ENCODE results near the gene LTA. TPM values are rescaled to one million over a fixed set of nuclear protein-coding genes. Genes with fewer than 3 reads are reported as not detected.
"Not testable (repeated sequence)": the region's sequence is repeated elsewhere in the genome, so short reads cannot be mapped to it uniquely, and the experiment has no call there.

LTA gene
- total and polyA plus RNA-seq, 12 donors, result 0.06 to 0.86 (median 0.29) TPM; not detected in 8

- peak in 1 of 8 donors; percentile 12 for ATAC-seq
- no peak for TF ChIP-seq CTCF (IDR thresholded peaks at IDR 0.05)
- intact Hi-C loops (cut with DNase I), result no loop called here
- Histone ChIP-seq H3K27me3 (peaks cover 0 to 9% (median 0%) of the 10 kb centered on the region in 7 donors), H3K4me1 (peaks cover 0 to 55% (median 3%) of the 10 kb centered on the region in 9 donors), H3K4me3 (no peak overlapping the region), H3K9me3 (no peaks in the 10 kb centered on the region), H3K27ac (peak overlapping the region in 1 of 10 donors; percentile 94), H3K36me3 (peaks cover 0 to 8% (median 0%) of the 10 kb centered on the region in 9 donors)
- 40 to 52% methylated on average over 9 of the region's 9 CpGs for WGBS, 2 donors
- DNase-seq, result no peak
These were observed 17.0 kb downstream of the LTA start for GRCh38 chr6:31588871-31589650.

GRCh38 chr6:31590691-31591090 lies 18.6 kb downstream of the LTA start:
- H3K27me3 ChIP-seq; ATAC-seq; H3K27ac ChIP-seq; H3K36me3 ChIP-seq; H3K4me3 ChIP-seq; intact Hi-C loops (cut with DNase I); DNase-seq; H3K9me3 ChIP-seq: not testable (repeated sequence)
- H3K4me1 ChIP-seq, result peaks cover 0 to 39% (median 3%) of the 10 kb centered on the region in 9 donors
- 82 to 92% methylated on average over 5 of the region's 5 CpGs for WGBS, 2 donors

- H3K4me3 ChIP-seq, result peak overlapping the region in 1 of 10 donors; percentile 7
- intact Hi-C loops (cut with DNase I), result no loop called here
- ATAC-seq, result no peak
These were observed 20.3 kb downstream of the LTA start for GRCh38 chr6:31592396-31592771.

GRCh38 chr6:31597006-31597405 lies 24.9 kb downstream of the LTA start:
- no peak overlapping the region for H3K4me3 ChIP-seq
- no peak overlapping the region for H3K27ac ChIP-seq
- H3K27me3 ChIP-seq, result no peaks in the 10 kb centered on the region
- intact Hi-C loops (cut with DNase I), result loop anchor here in 6 of 10 donors (2.0 to 5.0 kb wide), 4 partner anchors 16 to 105 kb away; partner anchors contain the start of genes ATP6V1G2 (in 2 of the 6), MICB (in 2 of the 6) and NFKBIL1 (in 2 of the 6)
- ATAC-seq, result peak in 6 of 8 donors; percentile 43 to 71 (median 60)
- peaks cover 0 to 10% (median 0%) of the 10 kb centered on the region in 9 donors for H3K4me1 ChIP-seq
- no peaks in the 10 kb centered on the region for H3K36me3 ChIP-seq
- DNase-seq, result no peak
- H3K9me3 ChIP-seq, result no peaks in the 10 kb centered on the region
- TF ChIP-seq CTCF (IDR thresholded peaks at IDR 0.05), result peak in 7 of 9 donors; percentile 26 to 53 (median 46)
- WGBS, 2 donors, result 24 to 31% methylated on average over 2 of the region's 2 CpGs

More at GRCh38 chr6:31592396-31592771, 20.3 kb downstream of the LTA start:
- Histone ChIP-seq H3K9me3 (no peaks in the 10 kb centered on the region), H3K4me1 (peaks cover 0 to 22% (median 3%) of the 10 kb centered on the region in 9 donors), H3K27me3 (peaks cover 0 to 5% (median 0%) of the 10 kb centered on the region in 7 donors), H3K27ac (peak overlapping the region in 1 of 10 donors; percentile 44), H3K36me3 (peaks cover 0 to 8% (median 0%) of the 10 kb centered on the region in 9 donors)
- no peak for DNase-seq
- 90 to 92% methylated on average over 7 of the region's 7 CpGs for WGBS, 2 donors
- TF ChIP-seq CTCF (IDR thresholded peaks at IDR 0.05), result no peak

- Histone ChIP-seq H3K27me3 (no peaks in the 10 kb centered on the region), H3K27ac (no peak overlapping the region), H3K9me3 (no peaks in the 10 kb centered on the region), H3K4me3 (no peak overlapping the region), H3K36me3 (no peaks in the 10 kb centered on the region), H3K4me1 (no peaks in the 10 kb centered on the region)
- no peak for ATAC-seq
- TF ChIP-seq CTCF (IDR thresholded peaks at IDR 0.05), result no peak
- WGBS, 2 donors, result 88 to 93% methylated on average over 1 of the region's 1 CpG
- DNase-seq, result no peak
- intact Hi-C loops (cut with DNase I), result no loop called here
These were observed 35.2 kb downstream of the LTA start for GRCh38 chr6:31607317-31607716.
